DMS114 treated with DMSO at 0.1 percent for 48 hours (cell line): Measurements from ENCODE around the gene NOLC1.

ENCODE experiments used
- DNase-seq: peaks from one replicate; lab custom pipeline; 2025; ENCODE audit not compliant: unreplicated experiment; lab: John Stamatoyannopoulos, UW

Gene NOLC1

DNA sequence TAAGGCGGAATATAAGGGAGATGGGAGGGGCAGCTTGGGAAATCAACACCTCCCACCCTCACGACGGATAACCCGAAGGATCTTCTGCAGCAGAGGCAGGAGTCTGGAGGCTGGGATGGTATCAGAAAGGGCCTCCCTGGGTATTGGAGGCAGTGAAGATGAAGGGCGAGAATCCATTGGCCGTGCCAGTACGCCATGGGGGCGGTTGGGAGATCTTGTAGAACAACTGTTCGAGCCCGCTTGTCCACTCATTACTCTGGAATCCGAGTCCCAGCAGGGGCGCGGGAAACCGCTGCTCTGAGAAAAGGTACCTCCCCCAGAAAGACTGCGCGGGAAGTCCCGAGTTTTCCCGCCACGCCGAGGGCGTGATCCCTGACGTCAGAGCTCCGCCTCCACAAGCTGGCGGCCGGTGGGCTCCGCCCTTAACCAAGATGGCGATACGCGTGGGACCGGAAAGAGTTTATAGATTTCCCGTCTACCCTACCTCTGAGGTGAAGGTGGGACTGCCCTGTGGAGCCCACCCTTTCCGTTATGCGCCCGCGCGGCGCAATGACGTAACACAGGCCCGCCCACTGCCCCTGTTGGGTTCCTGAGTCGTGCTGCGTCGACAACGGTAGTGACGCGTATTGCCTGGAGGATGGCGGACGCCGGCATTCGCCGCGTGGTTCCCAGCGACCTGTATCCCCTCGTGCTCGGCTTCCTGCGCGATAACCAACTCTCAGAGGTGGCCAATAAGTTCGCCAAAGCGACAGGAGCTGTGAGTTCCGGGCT is at the start of gene NOLC1:
Gene NOLC1 (plus strand): TSS at position 616 of the 771 bp plus-strand sequence. CDS start 22 bp downstream, at position 638.
- DNase-seq = peak; percentile 97

DNA sequence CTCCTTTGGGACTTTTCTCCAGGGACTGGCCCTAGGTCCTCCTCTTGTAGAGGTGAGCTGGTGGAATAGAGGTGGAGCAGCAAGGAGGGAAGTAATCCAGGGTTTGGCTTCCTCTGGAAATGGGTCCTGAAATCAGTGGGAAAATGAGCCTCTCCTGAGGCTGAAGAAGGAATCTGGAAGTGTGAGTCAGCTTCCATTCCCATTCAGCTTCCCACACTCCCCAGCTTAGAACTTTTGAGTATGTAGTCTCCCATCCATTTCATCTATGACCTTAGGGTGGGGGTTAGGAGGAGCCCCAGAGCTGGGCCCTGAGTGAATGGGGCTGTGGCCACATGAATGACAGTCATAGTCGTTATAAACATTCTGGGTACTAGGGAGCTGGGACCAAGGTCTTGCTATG is 49.8 kb upstream of the NOLC1 start:
- DNase-seq = no peak

DNA sequence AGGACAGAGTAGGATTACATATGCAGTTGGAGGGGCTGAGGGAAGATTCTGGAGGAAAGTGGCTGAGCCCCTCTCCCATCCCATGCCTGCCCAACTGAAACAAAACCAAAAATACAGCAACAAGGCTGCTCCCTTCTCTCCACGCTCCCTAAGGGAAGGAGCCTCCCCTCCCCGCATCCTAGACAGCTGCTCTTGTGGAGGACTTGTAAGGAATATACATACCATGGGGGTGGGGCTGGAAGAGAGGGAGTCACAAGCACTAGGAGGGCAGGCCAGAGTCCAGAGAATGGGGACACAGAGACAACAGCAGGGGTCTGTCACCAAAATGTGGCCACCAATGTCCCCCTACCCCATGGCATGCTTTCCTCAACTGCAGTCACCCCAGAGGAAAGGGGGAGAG is 45.2 kb upstream of the NOLC1 start:
- DNase-seq = no peak

DNA sequence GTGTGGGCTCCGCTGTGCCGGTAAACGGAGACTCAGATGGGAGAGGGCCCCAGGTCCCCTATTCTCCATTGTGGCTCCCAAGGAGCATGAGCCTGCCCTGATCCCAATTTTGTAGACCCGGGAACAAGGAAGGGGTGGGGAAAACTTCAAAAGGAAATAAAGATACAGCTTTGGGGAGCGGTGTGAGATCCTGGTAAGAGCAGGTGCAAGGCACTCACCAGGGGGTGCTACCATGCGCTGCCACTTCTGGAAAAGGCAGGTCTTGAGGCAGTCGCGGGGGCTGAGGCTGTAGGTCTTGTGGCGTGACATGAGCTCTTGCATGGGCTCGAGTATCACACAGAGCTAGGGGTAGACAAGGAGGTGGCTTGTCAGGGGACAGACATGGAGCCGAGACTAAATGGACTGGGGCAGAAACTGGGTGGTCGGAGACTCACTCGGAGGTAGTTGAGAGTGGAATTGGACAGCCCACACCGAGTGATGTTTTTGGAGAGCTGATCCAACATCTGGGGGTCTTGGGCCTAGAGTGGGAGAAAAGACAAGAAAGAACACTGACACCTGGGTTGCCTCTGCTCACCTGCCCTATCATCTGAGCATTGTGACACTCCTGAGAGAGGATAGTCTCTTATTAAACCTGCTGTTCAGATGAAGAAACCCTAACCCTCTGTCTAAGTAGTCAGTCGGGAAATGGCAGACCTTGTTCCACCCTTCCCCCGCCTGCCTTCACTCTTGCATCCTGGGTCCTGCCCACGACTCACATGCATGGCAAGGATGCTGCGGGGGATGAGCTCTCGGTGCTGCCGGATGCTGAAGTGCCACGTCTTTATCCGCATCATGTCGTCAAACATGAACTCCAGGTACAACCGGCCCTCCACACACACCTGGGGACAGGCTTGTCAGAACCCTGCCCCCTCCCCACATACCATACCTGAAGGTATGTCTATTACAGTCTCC is 42.7 kb upstream of the NOLC1 start:
- DNase-seq = no peak

DNA sequence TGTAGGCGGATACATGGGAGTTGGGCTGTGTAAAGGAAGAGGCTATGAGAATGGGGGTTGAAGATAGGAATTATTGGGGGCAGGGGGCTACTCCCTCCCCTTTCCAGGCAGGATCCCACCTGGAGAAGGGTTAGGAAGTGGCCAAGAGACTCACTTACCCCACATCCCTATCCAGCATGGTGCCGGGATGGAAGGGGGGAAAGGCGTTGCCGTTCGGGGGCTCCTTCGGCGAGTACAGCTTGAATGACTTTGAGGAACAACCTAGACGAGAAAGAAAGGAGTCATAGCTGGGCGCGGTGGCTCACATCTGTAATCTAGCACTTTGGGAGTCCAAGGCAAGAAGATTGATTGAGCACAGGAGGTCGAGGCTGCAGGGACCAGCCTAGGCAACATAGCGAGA is 40.9 kb upstream of the NOLC1 start:
- no peak for DNase-seq

DNA sequence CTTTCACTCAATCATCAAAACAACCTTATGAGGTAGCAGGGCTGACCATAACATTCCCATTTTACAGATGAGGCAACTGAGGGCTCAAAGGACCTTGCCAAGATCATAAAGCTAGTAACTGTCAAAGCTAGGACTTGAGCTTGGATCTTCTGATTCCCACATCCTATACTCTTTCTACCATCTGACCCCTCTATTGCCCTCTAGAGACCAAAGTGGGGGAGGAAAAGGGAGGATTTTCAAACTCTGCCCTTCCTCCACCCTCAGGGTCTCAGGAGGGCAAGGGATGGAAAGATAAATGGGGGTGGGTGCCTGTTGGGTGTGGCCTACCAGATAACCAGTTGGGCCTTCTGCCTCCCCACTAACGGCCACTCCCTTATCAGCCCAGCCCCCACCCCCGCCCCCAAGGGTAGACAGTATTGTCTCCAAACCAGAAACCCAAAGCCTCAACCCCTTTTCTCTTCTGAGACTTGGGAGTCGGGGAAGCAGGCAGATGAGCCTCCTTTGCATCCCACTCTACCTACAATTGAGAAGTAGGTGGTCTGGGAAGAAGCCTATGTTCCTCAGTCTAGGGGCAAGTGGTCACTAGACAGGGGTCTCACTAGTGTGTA is 39.9 kb upstream of the NOLC1 start:
- no peak for DNase-seq

DNA sequence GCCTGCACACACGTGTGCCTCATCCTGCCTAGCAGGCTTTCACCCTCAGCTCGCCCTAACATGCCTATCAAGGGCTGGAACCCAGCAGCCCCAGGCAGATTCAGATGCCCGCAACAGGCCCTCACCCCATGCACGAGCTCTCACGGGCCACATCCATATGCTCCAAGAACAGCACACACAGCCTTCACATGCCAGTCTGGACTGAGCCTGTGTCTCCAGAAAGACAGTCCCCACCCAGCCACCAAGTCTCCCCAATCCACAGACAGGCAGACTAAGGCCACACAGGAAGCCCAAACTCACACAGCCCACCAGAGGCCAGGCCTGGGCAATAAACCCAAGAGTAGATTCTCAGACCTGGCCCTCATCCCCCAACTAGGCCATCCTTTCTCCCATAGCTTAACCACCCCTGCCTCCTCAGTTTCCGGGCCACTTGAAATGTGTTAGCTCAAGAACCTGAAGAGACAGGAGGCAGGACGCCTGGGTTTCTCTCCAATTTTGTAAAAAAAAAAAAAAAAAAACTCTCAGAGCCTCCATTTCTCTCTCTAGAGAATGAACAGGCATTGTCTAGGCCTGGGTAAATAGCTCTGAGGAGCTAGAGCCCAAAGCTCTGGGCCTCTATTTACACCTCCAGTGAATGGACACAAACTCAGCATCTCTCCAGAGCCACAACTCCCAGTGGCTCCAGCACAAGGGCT is 38.8 kb upstream of the NOLC1 start:
- no peak for DNase-seq

DNA sequence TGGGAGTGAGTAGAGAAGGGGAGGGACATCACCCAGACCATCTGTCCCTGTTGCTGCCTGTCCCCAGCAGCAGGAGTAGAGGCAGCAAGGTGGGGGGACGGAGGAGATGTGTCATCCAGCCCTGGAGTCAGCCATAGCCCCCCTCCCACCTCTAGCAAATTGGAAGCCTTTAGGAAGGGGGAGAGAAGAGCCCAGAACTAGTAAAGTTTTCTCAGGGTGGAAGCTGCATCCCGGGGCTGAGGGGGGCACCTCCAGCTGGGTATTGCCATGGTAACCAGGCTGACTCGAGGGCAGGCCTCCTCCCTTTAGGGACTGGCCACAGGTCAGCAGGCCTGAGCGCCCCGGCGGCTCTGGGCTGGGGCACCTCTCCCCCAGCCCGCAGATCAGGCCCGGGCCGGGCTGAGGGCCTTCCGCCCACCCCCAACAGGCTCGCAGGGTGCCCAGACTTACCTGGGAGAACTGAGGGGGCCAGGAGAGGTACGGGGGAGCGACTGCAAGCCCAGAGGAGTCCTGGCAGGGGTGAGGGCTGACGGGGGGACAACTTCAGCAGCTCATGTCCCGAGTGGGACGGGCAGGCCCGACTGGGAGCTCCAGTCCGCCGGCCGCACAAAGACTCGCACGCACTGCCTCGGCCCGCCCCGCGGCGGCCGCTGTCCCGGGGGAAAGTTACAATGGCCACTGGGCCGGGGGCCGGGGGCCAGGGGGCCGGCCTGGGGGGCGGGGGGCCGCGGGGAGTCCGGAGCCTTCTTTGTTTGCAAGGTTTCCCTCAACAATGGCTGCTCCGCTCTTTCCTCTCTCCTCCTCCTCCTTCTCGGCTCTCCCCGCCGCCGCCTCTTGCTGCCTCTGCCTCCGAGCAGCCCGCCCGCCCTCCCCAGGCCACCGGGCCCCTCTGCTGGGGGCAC is 38.0 kb upstream of the NOLC1 start:
- no peak for DNase-seq

DNA sequence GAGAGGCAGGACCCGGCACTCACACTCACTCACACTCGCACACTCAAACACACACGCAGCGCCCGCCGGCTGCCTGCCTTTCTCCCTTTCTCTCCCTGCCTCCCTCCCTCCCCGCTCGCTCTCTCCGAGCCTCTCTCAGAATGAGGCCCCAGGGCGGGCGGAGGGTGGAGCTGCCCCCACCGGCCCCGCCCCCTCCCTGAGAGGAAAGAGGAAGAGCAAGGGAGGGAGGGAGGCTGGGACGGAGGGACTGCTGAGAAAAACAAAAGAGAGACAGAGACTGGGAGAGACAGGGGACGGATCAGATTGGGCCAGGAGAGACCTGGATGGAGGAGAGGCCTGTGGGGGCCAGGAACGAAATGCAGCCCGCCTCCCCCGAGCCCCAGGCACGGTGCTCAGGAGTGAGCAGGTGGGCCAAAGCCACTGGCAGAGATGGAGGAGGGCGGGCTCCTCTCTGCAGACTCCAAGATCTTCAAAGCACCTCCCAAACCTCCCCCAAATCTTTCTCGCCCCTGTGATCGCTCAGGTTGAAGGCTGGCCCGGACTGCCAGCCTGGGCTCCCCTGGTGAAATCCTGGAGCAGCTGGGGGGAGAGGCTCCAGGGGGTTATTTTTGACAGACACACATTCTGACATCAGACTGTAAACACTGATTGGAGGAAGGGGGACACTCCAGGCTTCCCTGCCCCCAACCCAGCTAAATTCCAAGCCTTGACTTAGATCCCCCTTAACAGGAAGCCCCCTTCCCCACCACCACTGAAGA is 37.1 kb upstream of the NOLC1 start:
- DNase-seq = peak; percentile 66

DNA sequence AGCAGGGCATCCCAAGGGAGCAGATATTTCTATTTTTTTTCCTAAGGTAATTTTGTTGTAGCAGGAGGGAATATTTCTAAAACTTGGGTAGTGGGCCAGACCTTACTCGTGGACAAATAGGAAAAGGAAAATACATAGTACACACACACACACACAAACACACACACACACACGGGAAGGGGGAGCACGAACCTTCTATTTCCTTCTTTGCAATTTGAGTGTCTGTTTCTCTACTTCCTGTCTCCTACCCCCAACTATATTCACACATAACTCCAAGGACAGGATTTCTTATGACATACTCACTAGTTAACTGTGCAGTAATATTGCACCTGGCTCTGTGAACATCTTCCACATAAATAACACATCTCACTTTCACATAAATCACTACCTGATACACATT is 36.4 kb upstream of the NOLC1 start:
- no peak for DNase-seq

DNA sequence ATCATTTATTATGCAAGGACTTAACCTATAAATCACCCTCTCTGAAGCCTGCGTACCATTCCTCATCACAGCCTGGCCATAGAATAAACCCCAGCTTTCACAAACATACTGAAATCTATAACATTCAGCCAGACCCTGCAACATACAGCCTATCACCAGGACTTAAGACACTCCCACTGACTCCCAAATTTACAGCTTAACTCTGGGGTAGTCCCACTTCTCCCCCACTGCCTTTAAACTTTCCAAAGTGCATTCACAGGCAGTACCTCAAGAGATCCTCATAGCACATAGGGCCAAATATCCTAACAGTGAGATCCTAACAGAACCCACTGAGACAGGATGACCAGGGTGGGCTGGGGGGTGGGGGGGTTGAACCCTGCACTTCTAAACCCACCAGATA is 35.5 kb upstream of the NOLC1 start:
- no peak for DNase-seq

DNA sequence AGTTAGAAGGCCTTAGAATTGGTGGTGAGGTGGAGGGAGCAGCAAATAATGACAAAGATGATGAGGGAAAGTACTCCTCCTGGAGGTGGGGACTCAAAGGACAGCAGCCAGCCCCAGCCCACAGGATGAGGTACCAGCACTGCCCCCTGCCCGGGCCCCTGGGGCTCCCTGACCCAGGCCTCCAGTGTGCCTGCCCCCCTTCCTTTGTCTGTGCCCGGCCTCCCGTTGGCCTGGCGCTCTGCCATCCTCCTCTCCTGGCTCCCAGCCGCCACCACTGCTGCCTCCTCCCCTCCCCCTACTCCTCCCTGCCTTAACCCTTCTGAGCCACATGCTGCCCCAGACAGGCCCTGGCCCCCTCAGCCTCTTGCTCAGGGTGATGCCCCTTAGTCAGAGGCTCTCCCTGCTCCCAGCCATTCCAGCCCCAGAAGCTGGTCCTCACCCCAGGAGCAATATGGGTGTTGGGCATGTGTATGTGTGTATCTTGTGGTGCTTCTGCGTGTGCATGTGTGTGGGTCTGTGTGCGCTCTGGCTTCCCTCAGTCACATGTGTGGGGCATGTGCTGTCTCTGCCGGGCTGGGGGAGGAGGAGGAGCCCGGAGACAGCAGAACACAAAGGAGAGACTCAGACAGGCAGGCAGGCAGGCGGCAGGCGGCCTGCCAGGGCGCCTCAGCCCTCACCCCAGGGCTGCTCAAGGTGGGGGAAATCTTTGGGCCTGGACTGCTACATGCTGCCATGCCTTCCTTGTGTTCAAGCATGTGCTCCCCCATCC is 34.6 kb upstream of the NOLC1 start:
- no peak for DNase-seq

DNA sequence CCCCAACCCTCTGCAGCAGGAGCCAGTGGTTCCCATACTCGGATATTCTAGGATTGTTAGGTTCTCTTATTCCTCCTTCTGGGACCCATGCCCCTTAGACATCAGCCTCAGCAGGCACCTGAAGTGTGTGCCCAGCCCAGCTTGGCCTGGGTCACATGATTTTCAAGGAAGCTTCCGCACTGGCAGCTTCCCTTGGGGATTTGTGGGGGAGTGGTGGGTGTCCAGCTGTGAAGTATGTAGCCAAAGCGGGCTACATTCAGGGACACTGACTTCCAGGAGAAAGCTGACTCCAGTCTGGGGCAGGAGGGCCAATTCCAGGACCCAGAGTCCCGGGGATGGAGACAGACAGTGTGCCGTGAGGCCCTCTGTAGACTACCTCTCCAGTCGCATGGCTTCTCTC is 33.3 kb upstream of the NOLC1 start:
- no peak for DNase-seq

DNA sequence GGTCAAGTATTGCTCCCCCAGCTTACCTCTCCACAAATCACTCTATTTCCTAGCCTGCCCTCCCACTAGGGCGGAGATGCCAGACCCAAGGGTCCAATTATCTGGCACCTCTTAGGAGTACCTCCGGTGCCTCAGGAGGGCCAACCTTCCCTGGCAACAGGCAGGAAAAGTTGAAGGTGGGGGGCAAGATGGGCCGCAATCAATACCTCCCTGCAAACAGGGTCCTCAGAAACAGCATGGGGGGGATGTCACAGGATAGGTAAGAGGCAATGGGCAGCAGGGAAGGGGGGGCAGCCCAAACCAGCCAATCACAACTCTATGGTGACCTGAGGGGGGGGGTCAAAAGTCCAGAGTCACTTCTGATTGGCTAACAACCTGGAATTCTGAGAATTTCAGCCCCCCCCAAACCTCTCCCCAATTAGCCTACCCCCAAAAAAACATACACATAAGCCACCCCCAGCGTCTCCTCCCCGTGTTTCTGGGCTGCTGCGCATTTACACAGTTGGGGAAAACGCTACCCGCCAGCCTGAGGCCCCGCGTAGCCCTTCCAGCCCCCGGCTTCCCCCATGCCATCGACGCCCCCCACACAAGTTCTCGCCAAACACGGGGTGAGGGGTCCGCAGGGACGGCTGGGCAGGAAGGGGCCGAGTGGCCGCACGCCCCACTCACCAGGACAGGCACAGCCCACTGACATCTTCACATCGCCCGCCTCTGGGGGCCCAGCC is 32.6 kb upstream of the NOLC1 start:
- DNase-seq = peak; percentile 48

DNA sequence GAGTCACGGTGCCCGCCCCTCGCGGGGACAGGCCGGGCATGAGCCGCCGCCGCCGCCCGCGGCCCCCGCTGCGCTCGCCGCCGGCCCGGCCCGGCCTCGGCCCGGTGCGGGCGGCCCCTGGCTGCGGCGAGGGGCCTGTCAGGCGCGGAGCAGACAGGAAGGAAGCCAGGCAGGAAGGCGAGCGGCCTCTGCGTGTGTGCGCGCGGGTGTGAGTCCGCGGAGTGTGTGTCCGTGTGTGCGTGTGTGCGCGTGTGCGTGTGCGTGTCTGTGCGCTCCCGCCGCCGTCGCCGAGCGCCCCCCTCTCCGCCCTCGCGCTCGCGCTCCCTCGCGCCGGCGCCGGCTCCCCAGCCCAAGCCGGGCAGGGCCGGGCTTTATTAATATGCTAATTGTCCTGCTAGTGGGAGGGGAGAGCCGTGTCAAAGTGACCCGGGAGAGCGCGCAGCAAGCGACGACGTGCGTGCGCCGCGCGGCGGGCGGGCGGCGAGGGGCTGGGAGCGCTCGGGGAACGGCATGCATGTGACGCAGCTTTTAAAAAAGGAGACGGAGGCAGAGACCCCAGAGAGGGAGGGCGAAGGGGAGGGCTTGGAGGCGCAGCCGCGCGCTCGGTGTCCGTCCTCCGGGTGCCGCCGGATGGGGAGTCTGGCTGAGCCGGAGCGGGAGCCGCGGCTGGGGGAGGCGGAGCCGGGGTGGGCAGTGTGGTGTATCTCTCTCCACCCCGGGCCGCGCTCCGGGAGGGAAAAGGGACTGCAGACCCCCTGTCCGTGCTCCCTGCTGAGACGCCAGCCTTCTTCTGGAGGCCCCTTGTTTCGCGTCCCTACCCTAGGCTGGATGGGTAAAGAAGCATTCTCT is 31.8 kb upstream of the NOLC1 start, which contains the start of gene LDB1:
Gene LDB1 (minus strand): TSS at position 227 of the 849 bp plus-strand sequence. CDS start 258 bp downstream, outside the sequence.
- DNase-seq = peak; percentile 59

DNA sequence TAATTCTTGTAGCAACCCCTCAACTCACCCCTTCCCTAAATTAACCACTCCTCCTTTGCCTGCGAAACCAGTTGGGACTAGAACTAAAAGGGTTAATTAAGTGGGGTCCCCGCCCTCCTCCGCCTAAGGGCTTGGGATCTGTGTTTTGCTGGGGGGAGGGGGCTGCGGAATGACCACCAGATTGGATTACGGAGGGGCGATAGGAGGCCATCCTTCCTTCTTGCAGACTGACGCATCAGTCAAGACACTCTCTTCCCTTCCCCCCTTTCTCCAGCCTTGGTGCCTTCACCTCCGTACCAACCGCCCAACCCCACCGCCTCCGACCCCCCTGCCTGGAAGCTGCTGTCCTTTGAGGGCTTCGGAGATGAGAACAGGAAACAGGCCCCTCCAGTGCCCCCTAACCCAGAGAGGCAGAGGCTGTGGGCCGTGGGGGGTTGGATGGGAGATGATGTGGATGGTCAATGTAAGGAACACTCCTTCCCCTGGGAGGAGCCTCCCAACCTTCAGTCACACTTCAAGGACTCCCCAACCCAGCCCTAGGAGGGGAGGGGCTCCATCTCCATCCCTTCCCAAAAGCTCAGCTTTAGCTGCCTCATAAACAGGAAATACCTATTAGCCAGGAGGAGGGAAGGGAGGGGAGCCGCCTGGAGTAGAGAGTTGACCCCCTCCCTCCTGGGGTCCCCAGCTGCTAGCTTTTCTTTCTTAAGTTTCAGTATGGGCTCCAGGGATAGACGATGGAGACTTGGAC is 31.0 kb upstream of the NOLC1 start:
- DNase-seq = peak; percentile 17
